HUES6 (cell line): Measurements from ENCODE around the gene RAPGEF4.

Experiments
- H3K27ac ChIP-seq: 2 replicates; pipeline ENCODE4 v1.7.0; 2013; ENCODE audit warnings: low read depth, mild to moderate bottlenecking, low read length, inconsistent platforms
- H3K27me3 ChIP-seq: 2 replicates; pipeline ENCODE4 v1.6.1; 2013; ENCODE audit warnings: low read length; ENCODE audit not compliant: control insufficient read depth, insufficient read depth
- H3K36me3 ChIP-seq: 2 replicates; pipeline ENCODE4 v1.6.1; 2013; ENCODE audit warnings: low read length; ENCODE audit not compliant: control insufficient read depth, insufficient read depth
- H3K4me1 ChIP-seq: 2 replicates; pipeline ENCODE4 v1.6.1; 2013; ENCODE audit warnings: low read length; ENCODE audit not compliant: control insufficient read depth, insufficient read depth
- H3K4me3 ChIP-seq: 2 replicates; pipeline ENCODE4 v1.5.1; 2013; ENCODE audit warnings: low read depth, low read length
- H3K9ac ChIP-seq: one replicate; pipeline ENCODE4 v1.6.1; 2013; ENCODE audit warnings: mild to moderate bottlenecking, low read length
- H3K9me3 ChIP-seq: 2 replicates; pipeline ENCODE4 v1.6.1; 2013; ENCODE audit warnings: low read depth, low read length; ENCODE audit not compliant: control insufficient read depth, insufficient read depth

Gene RAPGEF4

GRCh38 chr2:173008786-173009185 is 273.1 kb downstream of the RAPGEF4 start:
- Histone ChIP-seq H3K4me1 (no peaks in the 10 kb centered on the region), H3K27me3 (no peaks in the 10 kb centered on the region), H3K9me3 (no peaks in the 10 kb centered on the region), H3K36me3 (no peaks in the 10 kb centered on the region), H3K4me3 (no peak overlapping the region), H3K27ac (no peak overlapping the region), H3K9ac (no peak overlapping the region)

GRCh38 chr2:173010233-173010632 is 274.6 kb downstream of the RAPGEF4 start:
- H3K27ac ChIP-seq, result no peak overlapping the region
- no peak overlapping the region for H3K9ac ChIP-seq
- no peak overlapping the region for H3K4me3 ChIP-seq
- no peaks in the 10 kb centered on the region for H3K27me3 ChIP-seq
- no peaks in the 10 kb centered on the region for H3K4me1 ChIP-seq
- H3K9me3 ChIP-seq, result no peaks in the 10 kb centered on the region
- H3K36me3 ChIP-seq, result no peaks in the 10 kb centered on the region

GRCh38 chr2:173016451-173016850 is 280.8 kb downstream of the RAPGEF4 start:
- H3K36me3 ChIP-seq, result no peaks in the 10 kb centered on the region
- no peaks in the 10 kb centered on the region for H3K4me1 ChIP-seq
- no peaks in the 10 kb centered on the region for H3K9me3 ChIP-seq
- no peak overlapping the region for H3K27ac ChIP-seq
- no peaks in the 10 kb centered on the region for H3K27me3 ChIP-seq
- no peak overlapping the region for H3K9ac ChIP-seq
- no peak overlapping the region for H3K4me3 ChIP-seq

- Histone ChIP-seq H3K27ac (no peak overlapping the region), H3K4me1 (no peaks in the 10 kb centered on the region), H3K9ac (no peak overlapping the region), H3K4me3 (no peak overlapping the region), H3K36me3 (no peaks in the 10 kb centered on the region), H3K27me3 (no peaks in the 10 kb centered on the region), H3K9me3 (no peaks in the 10 kb centered on the region)
Measured at GRCh38 chr2:173017646-173018420, 282.2 kb downstream of the RAPGEF4 start.

GRCh38 chr2:173019755-173020154 is 284.1 kb downstream of the RAPGEF4 start:
- no peak overlapping the region for H3K4me3 ChIP-seq
- H3K27me3 ChIP-seq, result no peaks in the 10 kb centered on the region
- H3K4me1 ChIP-seq, result no peaks in the 10 kb centered on the region
- no peak overlapping the region for H3K9ac ChIP-seq
- H3K36me3 ChIP-seq, result no peaks in the 10 kb centered on the region
- no peak overlapping the region for H3K27ac ChIP-seq
- no peaks in the 10 kb centered on the region for H3K9me3 ChIP-seq

- Histone ChIP-seq H3K27ac (no peak overlapping the region), H3K4me1 (no peaks in the 10 kb centered on the region), H3K27me3 (no peaks in the 10 kb centered on the region), H3K4me3 (no peak overlapping the region), H3K9me3 (no peaks in the 10 kb centered on the region), H3K36me3 (no peaks in the 10 kb centered on the region), H3K9ac (no peak overlapping the region)
Measured at GRCh38 chr2:173021939-173022371, 286.3 kb downstream of the RAPGEF4 start.

GRCh38 chr2:173023718-173024117 is 288.1 kb downstream of the RAPGEF4 start:
- H3K4me1 ChIP-seq, result no peaks in the 10 kb centered on the region
- no peaks in the 10 kb centered on the region for H3K36me3 ChIP-seq
- H3K27ac ChIP-seq, result no peak overlapping the region
- no peak overlapping the region for H3K4me3 ChIP-seq
- no peaks in the 10 kb centered on the region for H3K27me3 ChIP-seq
- no peaks in the 10 kb centered on the region for H3K9me3 ChIP-seq
- H3K9ac ChIP-seq, result no peak overlapping the region

- no peak overlapping the region for H3K27ac ChIP-seq
Measured at GRCh38 chr2:173026479-173026878, 290.8 kb downstream of the RAPGEF4 start.

GRCh38 chr2:173027181-173028128 is 291.8 kb downstream of the RAPGEF4 start:
- H3K9ac ChIP-seq, result no peak overlapping the region
- H3K9me3 ChIP-seq, result no peaks in the 10 kb centered on the region
- no peaks in the 10 kb centered on the region for H3K4me1 ChIP-seq
- no peak overlapping the region for H3K27ac ChIP-seq
- no peaks in the 10 kb centered on the region for H3K27me3 ChIP-seq
- no peaks in the 10 kb centered on the region for H3K36me3 ChIP-seq
- H3K4me3 ChIP-seq, result no peak overlapping the region

More at GRCh38 chr2:173026479-173026878, 290.8 kb downstream of the RAPGEF4 start:
- no peaks in the 10 kb centered on the region for H3K27me3 ChIP-seq
- H3K4me3 ChIP-seq, result no peak overlapping the region
- no peaks in the 10 kb centered on the region for H3K9me3 ChIP-seq
- no peaks in the 10 kb centered on the region for H3K36me3 ChIP-seq
- H3K9ac ChIP-seq, result no peak overlapping the region
- H3K4me1 ChIP-seq, result no peaks in the 10 kb centered on the region

GRCh38 chr2:173028141-173028540 is 292.5 kb downstream of the RAPGEF4 start:
- H3K36me3 ChIP-seq, result no peaks in the 10 kb centered on the region
- H3K4me3 ChIP-seq, result no peak overlapping the region
- no peaks in the 10 kb centered on the region for H3K4me1 ChIP-seq
- H3K27ac ChIP-seq, result no peak overlapping the region
- H3K27me3 ChIP-seq, result no peaks in the 10 kb centered on the region
- H3K9me3 ChIP-seq, result no peaks in the 10 kb centered on the region
- no peak overlapping the region for H3K9ac ChIP-seq

GRCh38 chr2:173028671-173029070 is 293.0 kb downstream of the RAPGEF4 start:
- Histone ChIP-seq H3K9me3 (no peaks in the 10 kb centered on the region), H3K4me3 (no peak overlapping the region), H3K27me3 (no peaks in the 10 kb centered on the region), H3K4me1 (no peaks in the 10 kb centered on the region), H3K27ac (no peak overlapping the region), H3K9ac (no peak overlapping the region), H3K36me3 (no peaks in the 10 kb centered on the region)
